ENCODE measurements around the gene WDR93. TPM values are rescaled to one million over a fixed set of nuclear protein-coding genes. Genes with fewer than 3 reads are reported as not detected.

The WDR93 gene
- total and polyA plus RNA-seq, 2 of the 4 experiments (the other 2 are of a cell fraction): not detected

GRCh38 chr15:89646416-89647141, 44.0 kb upstream of the WDR93 start:
- H3K4me2 ChIP-seq (ENCODE audit: low read depth, low read length): no peak overlapping the region
- no peak overlapping the region for H4K8ac ChIP-seq (ENCODE audit: low read depth in 2 of 2, low read length in 2 of 2)
- H3K27me3 ChIP-seq (ENCODE audit: control insufficient read depth, insufficient read depth, low read length): no peaks in the 10 kb centered on the region
- no peak overlapping the region for H3K56ac ChIP-seq (ENCODE audit: extremely low read depth, insufficient read depth, low read length)
- intact Hi-C loops (cut with micrococcal nuclease): no loop called here
- no peak overlapping the region for H2BK15ac ChIP-seq (ENCODE audit: low read depth, low read length)
- DNase-seq (no peak), ATAC-seq (ENCODE audit: low read depth) (no peak)
- no peak overlapping the region for H2BK5ac ChIP-seq (ENCODE audit: low read depth, low read length, poor library complexity, severe bottlenecking)
- H2AFZ ChIP-seq (replicated peaks; ENCODE audit: low read length, poor library complexity): no peak overlapping the region
- H3K23ac ChIP-seq (ENCODE audit: low read depth, low read length): no peak overlapping the region
- 0 out of 2 replicates have a peak, but pooled peaks cover 3% of the 10 kb centered on the region for H4K20me1 ChIP-seq (ENCODE audit: insufficient read depth, low read length)
- H3K4me1 ChIP-seq (ENCODE audit: control insufficient read depth, insufficient read depth, low read length): peaks cover 2% of the 10 kb centered on the region; the same call in 1 of the 2 replicates
- TF ChIP-seq MAZ (IDR thresholded peaks at IDR 0.05; ENCODE audit: borderline replicate concordance, low read depth, low read length) (no peak), MAFK (IDR thresholded peaks at IDR 0.05; ENCODE audit: low read depth, low read length) (no peak), RCOR1 (IDR thresholded peaks at IDR 0.05; ENCODE audit: insufficient replicate concordance, low read length) (no peak), FOS (IDR thresholded peaks at IDR 0.05; ENCODE audit: low read depth, low read length) (no peak), USF2 (IDR thresholded peaks at IDR 0.05; ENCODE audit: low read depth, low read length) (no peak), RFX5 (IDR thresholded peaks at IDR 0.05; ENCODE audit: low read depth, low read length) (no peak), POLR2A (IDR thresholded peaks at IDR 0.05; ENCODE audit: low read depth, low read length) (no peak), CTCF (conservative IDR thresholded peaks at IDR 0.05; ENCODE audit: low read depth, low read length) (no peak), BHLHE40 (IDR thresholded peaks at IDR 0.05; ENCODE audit: low read depth, low read length) (no peak), RAD21 (IDR thresholded peaks at IDR 0.05; ENCODE audit: low read length) (no peak), SMC3 (IDR thresholded peaks at IDR 0.05; ENCODE audit: low read depth, low read length) (no peak), ELK1 (IDR thresholded peaks at IDR 0.05; ENCODE audit: borderline replicate concordance, low read depth, low read length) (no peak), MXI1 (IDR thresholded peaks at IDR 0.05; ENCODE audit: borderline replicate concordance, low read depth, low read length) (no peak), NFE2L2 (IDR thresholded peaks at IDR 0.05; ENCODE audit: low read depth, low read length) (no peak), CHD1 (IDR thresholded peaks at IDR 0.05; ENCODE audit: low read depth, low read length) (no peak)
- no peak overlapping the region for H3K9ac ChIP-seq (ENCODE audit: low read depth, low read length)
- in situ Hi-C loops (cut with MboI; ENCODE audit: low sequenced_read_pairs): no loop called here
- H2BK20ac ChIP-seq (ENCODE audit: low read depth, low read length): no peak overlapping the region
- peaks cover 3% of the 10 kb centered on the region; the same call in 1 of the 2 replicates for H3K9me1 ChIP-seq (ENCODE audit: insufficient read depth, low read length)
- no peak overlapping the region for H3K4ac ChIP-seq (ENCODE audit: low read depth, low read length)
- H3K36me3 ChIP-seq (ENCODE audit: control insufficient read depth, insufficient read depth, low read length): peaks cover 30% of the 10 kb centered on the region
- no TSS peak for BruUV-seq (replicated peaks)
- 90% methylated on average over 9 of the region's 22 CpGs; no CpG with 5 or more reads in 1 of the 2 experiments for WGBS, 2 experiments (ENCODE audit: extremely low coverage in 2 of 2, insufficient read length in 1 of 2)
- H4K5ac ChIP-seq (ENCODE audit: low read depth, low read length): no peak overlapping the region
- no peaks in the 10 kb centered on the region for H3K9me3 ChIP-seq (ENCODE audit: control insufficient read depth, insufficient read depth, low read length)
- H2BK120ac ChIP-seq (ENCODE audit: low read depth, low read length): no peak overlapping the region
- dilution Hi-C loops (cut with HindIII; ENCODE audit: low sequenced_read_pairs, unreplicated experiment): no loop called here
- peaks cover 0 to 15% of the 10 kb centered on the region in 2 experiments; a peak in 2 of 4 replicates for H3K79me1 ChIP-seq (ENCODE audit: low read depth in 1 of 2, low read length in 2 of 2)
- H3K14ac ChIP-seq (replicated peaks; ENCODE audit: low read depth, low read length): no peak overlapping the region
- no peak overlapping the region for H4K91ac ChIP-seq (ENCODE audit: insufficient read depth, low read depth, low read length)
- H3K27ac ChIP-seq (ENCODE audit: insufficient read depth, low read length): no peak overlapping the region
- no peak overlapping the region for H3K4me3 ChIP-seq (ENCODE audit: insufficient read depth, low read depth, low read length)
- H3K18ac ChIP-seq (ENCODE audit: low read depth, low read length): no peak overlapping the region
- H2AK9ac ChIP-seq (replicated peaks; ENCODE audit: low read depth, low read length, poor library complexity): no peak overlapping the region
- POLR2A ChIA-PET (ENCODE audit: unreplicated experiment): no interaction called here
- H2AK5ac ChIP-seq (ENCODE audit: low read depth, low read length): no peak overlapping the region
- CTCF ChIA-PET: interaction anchor here (0.6 to 1.1 kb wide), 2 partner anchors 15 to 103 kb away, joined by 3 to 4 read pairs; no protein-coding TSS in a partner anchor

All from IMR-90 (cell line).